GM21381 (cell line): ENCODE data around the gene MED13L.

ENCODE experiments used
- ATAC-seq: cut with Tn5 transposase; IDR thresholded peaks from one replicate; pipeline ENCODE4 v1.9.1; 2021; ENCODE audit warnings: mild to moderate bottlenecking, moderate library complexity; ENCODE audit not compliant: unreplicated experiment

MED13L gene

GRCh38 chr12:116066381-116067230 lies 210.9 kb downstream of the MED13L start:
- ATAC-seq, result no peak

- ATAC-seq, result no peak
Observed at GRCh38 chr12:116065606-116066005, 211.9 kb downstream of the MED13L start.

GRCh38 chr12:116064493-116064892 lies 213.0 kb downstream of the MED13L start:
- no peak for ATAC-seq

GRCh38 chr12:116062698-116063097 lies 214.8 kb downstream of the MED13L start:
- no peak for ATAC-seq

- peak; percentile 91 for ATAC-seq
Observed at GRCh38 chr12:116060764-116061163, 216.7 kb downstream of the MED13L start.

- ATAC-seq, result no peak
Observed at GRCh38 chr12:116059904-116060303, 217.6 kb downstream of the MED13L start.

- ATAC-seq, result no peak
Observed at GRCh38 chr12:116058574-116058973, 218.9 kb downstream of the MED13L start.

GRCh38 chr12:116057356-116057755 lies 220.1 kb downstream of the MED13L start:
- no peak for ATAC-seq

- no peak for ATAC-seq
Observed at GRCh38 chr12:116055895-116056607, 221.4 kb downstream of the MED13L start.

- no peak for ATAC-seq
Observed at GRCh38 chr12:116054280-116054679, 223.2 kb downstream of the MED13L start.

GRCh38 chr12:116053479-116054200 lies 223.9 kb downstream of the MED13L start:
- ATAC-seq, result no peak

GRCh38 chr12:116050275-116050674 lies 227.2 kb downstream of the MED13L start:
- no peak for ATAC-seq

- ATAC-seq, result no peak
Observed at GRCh38 chr12:116048879-116049278, 228.6 kb downstream of the MED13L start.

- ATAC-seq, result no peak
Observed at GRCh38 chr12:116046039-116046438, 231.5 kb downstream of the MED13L start.

GRCh38 chr12:116045150-116045549 lies 232.3 kb downstream of the MED13L start:
- no peak for ATAC-seq

- no peak for ATAC-seq
Observed at GRCh38 chr12:116043659-116044535, 233.6 kb downstream of the MED13L start.

- ATAC-seq, result no peak
Observed at GRCh38 chr12:116040402-116040801, 237.1 kb downstream of the MED13L start.

GRCh38 chr12:116039081-116039480 lies 238.4 kb downstream of the MED13L start:
- no peak for ATAC-seq

GRCh38 chr12:116037941-116038837 lies 239.3 kb downstream of the MED13L start:
- no peak for ATAC-seq
